ENCODE measurements around the gene HSDL2. TPM values are rescaled to one million over a fixed set of nuclear protein-coding genes. Genes with fewer than 3 reads are reported as not detected.

Gene HSDL2
- total and polyA plus RNA-seq, 2 of the 4 experiments (the other 2 are of a cell fraction), result 17.7 to 65.8 TPM

DNA sequence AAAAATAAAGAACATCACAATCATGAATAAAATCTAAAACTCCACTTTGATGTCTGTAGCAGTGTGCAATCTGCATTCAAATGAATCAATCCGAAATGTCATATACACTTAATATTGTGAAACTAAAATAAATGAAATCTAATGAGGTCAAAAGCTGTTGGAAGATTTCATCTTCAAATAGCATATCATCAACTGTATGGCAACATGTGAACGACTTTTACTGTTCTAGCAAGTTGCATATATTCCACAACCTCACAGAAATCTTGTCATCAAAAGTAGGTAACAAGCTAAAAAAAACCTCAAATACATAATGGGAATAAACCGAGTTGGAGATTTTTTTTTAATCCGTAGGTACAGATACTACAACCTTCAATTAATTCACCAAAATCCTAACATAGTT, 47.7 kb upstream of the HSDL2 start:
- no peak overlapping the region for H2BK15ac ChIP-seq (ENCODE audit: low read depth, low read length)
- H4K8ac ChIP-seq (ENCODE audit: low read depth in 2 of 2, low read length in 2 of 2), result no peak overlapping the region
- peaks cover 0 to 27% of the 10 kb centered on the region in 2 experiments; a peak in 3 of 4 replicates for H3K79me1 ChIP-seq (ENCODE audit: low read depth in 1 of 2, low read length in 2 of 2)
- no peak overlapping the region for H2AK9ac ChIP-seq (replicated peaks; ENCODE audit: low read depth, low read length, poor library complexity)
- no peak overlapping the region for H2AFZ ChIP-seq (replicated peaks; ENCODE audit: low read length, poor library complexity)
- in situ Hi-C loops (cut with MboI; ENCODE audit: low sequenced_read_pairs), result no loop called here
- H3K4me3 ChIP-seq (ENCODE audit: insufficient read depth, low read depth, low read length), result peak overlapping the region; percentile 95
- no peak overlapping the region for H2BK120ac ChIP-seq (ENCODE audit: low read depth, low read length)
- H3K9me1 ChIP-seq (ENCODE audit: insufficient read depth, low read length), result no peaks in the 10 kb centered on the region
- no peak overlapping the region for H4K5ac ChIP-seq (ENCODE audit: low read depth, low read length)
- no peak overlapping the region for H2BK5ac ChIP-seq (ENCODE audit: low read depth, low read length, poor library complexity, severe bottlenecking)
- H3K14ac ChIP-seq (replicated peaks; ENCODE audit: low read depth, low read length), result no peak overlapping the region
- no peaks in the 10 kb centered on the region for H3K36me3 ChIP-seq (ENCODE audit: control insufficient read depth, insufficient read depth, low read length)
- intact Hi-C loops (cut with micrococcal nuclease), result loop anchor here (5.0 to 10.0 kb wide), 2 partner anchors 110 to 567 kb away; no protein-coding TSS in a partner anchor
- peaks cover 3% of the 10 kb centered on the region; the same call in 1 of the 2 replicates for H3K4me1 ChIP-seq (ENCODE audit: control insufficient read depth, insufficient read depth, low read length)
- no CpG with 5 or more reads among the region's 4 CpGs for WGBS, 2 experiments (ENCODE audit: extremely low coverage in 2 of 2, insufficient read length in 1 of 2)
- H3K56ac ChIP-seq (ENCODE audit: extremely low read depth, insufficient read depth, low read length), result peak overlapping the region; percentile 44; the same call in 1 of the 2 replicates
- no peak for ATAC-seq (ENCODE audit: low read depth)
- dilution Hi-C loops (cut with HindIII; ENCODE audit: low sequenced_read_pairs, unreplicated experiment), result no loop called here
- TF ChIP-seq RFX5 (IDR thresholded peaks at IDR 0.05; ENCODE audit: low read depth, low read length) (no peak), CHD1 (IDR thresholded peaks at IDR 0.05; ENCODE audit: low read depth, low read length) (no peak), NFE2L2 (IDR thresholded peaks at IDR 0.05; ENCODE audit: low read depth, low read length) (no peak), FOS (IDR thresholded peaks at IDR 0.05; ENCODE audit: low read depth, low read length) (no peak), BHLHE40 (IDR thresholded peaks at IDR 0.05; ENCODE audit: low read depth, low read length) (no peak), RAD21 (IDR thresholded peaks at IDR 0.05; ENCODE audit: low read length) (no peak), MAZ (IDR thresholded peaks at IDR 0.05; ENCODE audit: borderline replicate concordance, low read depth, low read length) (no peak), MAFK (IDR thresholded peaks at IDR 0.05; ENCODE audit: low read depth, low read length) (no peak), MXI1 (IDR thresholded peaks at IDR 0.05; ENCODE audit: borderline replicate concordance, low read depth, low read length) (no peak), SMC3 (IDR thresholded peaks at IDR 0.05; ENCODE audit: low read depth, low read length) (no peak), POLR2A (IDR thresholded peaks at IDR 0.05; ENCODE audit: low read depth, low read length) (no peak), RCOR1 (IDR thresholded peaks at IDR 0.05; ENCODE audit: insufficient replicate concordance, low read length) (no peak), CEBPB (IDR thresholded peaks at IDR 0.05; ENCODE audit: low read depth, low read length) (no peak)
- TF ChIP-seq, protein P1, sequence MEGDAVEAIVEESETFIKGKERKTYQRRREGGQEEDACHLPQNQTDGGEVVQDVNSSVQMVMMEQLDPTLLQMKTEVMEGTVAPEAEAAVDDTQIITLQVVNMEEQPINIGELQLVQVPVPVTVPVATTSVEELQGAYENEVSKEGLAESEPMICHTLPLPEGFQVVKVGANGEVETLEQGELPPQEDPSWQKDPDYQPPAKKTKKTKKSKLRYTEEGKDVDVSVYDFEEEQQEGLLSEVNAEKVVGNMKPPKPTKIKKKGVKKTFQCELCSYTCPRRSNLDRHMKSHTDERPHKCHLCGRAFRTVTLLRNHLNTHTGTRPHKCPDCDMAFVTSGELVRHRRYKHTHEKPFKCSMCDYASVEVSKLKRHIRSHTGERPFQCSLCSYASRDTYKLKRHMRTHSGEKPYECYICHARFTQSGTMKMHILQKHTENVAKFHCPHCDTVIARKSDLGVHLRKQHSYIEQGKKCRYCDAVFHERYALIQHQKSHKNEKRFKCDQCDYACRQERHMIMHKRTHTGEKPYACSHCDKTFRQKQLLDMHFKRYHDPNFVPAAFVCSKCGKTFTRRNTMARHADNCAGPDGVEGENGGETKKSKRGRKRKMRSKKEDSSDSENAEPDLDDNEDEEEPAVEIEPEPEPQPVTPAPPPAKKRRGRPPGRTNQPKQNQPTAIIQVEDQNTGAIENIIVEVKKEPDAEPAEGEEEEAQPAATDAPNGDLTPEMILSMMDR (conservative IDR thresholded peaks at IDR 0.05; ENCODE audit: low read depth, low read length), result no peak
- TF ChIP-seq, protein P2, sequence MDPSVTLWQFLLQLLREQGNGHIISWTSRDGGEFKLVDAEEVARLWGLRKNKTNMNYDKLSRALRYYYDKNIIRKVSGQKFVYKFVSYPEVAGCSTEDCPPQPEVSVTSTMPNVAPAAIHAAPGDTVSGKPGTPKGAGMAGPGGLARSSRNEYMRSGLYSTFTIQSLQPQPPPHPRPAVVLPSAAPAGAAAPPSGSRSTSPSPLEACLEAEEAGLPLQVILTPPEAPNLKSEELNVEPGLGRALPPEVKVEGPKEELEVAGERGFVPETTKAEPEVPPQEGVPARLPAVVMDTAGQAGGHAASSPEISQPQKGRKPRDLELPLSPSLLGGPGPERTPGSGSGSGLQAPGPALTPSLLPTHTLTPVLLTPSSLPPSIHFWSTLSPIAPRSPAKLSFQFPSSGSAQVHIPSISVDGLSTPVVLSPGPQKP (IDR thresholded peaks at IDR 0.05; ENCODE audit: borderline replicate concordance, low read depth, low read length), result no peak
- TF ChIP-seq, protein P3, sequence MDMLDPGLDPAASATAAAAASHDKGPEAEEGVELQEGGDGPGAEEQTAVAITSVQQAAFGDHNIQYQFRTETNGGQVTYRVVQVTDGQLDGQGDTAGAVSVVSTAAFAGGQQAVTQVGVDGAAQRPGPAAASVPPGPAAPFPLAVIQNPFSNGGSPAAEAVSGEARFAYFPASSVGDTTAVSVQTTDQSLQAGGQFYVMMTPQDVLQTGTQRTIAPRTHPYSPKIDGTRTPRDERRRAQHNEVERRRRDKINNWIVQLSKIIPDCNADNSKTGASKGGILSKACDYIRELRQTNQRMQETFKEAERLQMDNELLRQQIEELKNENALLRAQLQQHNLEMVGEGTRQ (IDR thresholded peaks at IDR 0.05; ENCODE audit: low read depth, low read length), result no peak
- no TSS peak for BruUV-seq (replicated peaks)
- H3K18ac ChIP-seq (ENCODE audit: low read depth, low read length), result no peak overlapping the region
- H3K9me3 ChIP-seq (ENCODE audit: control insufficient read depth, insufficient read depth, low read length), result no peaks in the 10 kb centered on the region
- ChIA-PET POLR2A (ENCODE audit: unreplicated experiment) (no interaction called here), CTCF (interaction anchor here (2.4 kb wide), 1 partner anchor 234 kb away, joined by 11 read pairs; no protein-coding TSS in a partner anchor)
- H4K20me1 ChIP-seq (ENCODE audit: insufficient read depth, low read length), result peaks cover 17% of the 10 kb centered on the region
- peak overlapping the region; percentile 58; the same call in 1 of the 2 replicates for H3K4me2 ChIP-seq (ENCODE audit: low read depth, low read length)
- no peak overlapping the region for H4K91ac ChIP-seq (ENCODE audit: insufficient read depth, low read depth, low read length)
- no peak overlapping the region for H2AK5ac ChIP-seq (ENCODE audit: low read depth, low read length)
- H3K27me3 ChIP-seq (ENCODE audit: control insufficient read depth, insufficient read depth, low read length), result no peaks in the 10 kb centered on the region
- no peak overlapping the region for H3K23ac ChIP-seq (ENCODE audit: low read depth, low read length)
- peak overlapping the region; percentile 93; the same call in 1 of the 2 replicates for H3K9ac ChIP-seq (ENCODE audit: low read depth, low read length)
- H3K27ac ChIP-seq (ENCODE audit: insufficient read depth, low read length), result no peak overlapping the region
- no peak overlapping the region for H2BK20ac ChIP-seq (ENCODE audit: low read depth, low read length)
- no peak for DNase-seq
- H3K4ac ChIP-seq (ENCODE audit: low read depth, low read length), result no peak overlapping the region
